K562 (cell line): ENCODE measurements around the gene GJD2. TPM values are rescaled to one million over a fixed set of nuclear protein-coding genes. Genes with fewer than 3 reads are reported as not detected.

Experiments
- ATAC-seq: fragments of 200-7000 bp; cut with Tn5 transposase; 3 replicates; pipeline ENCODE4 v1.9.1; 2020; ENCODE audit warnings: moderate library complexity
- BruUV-seq: library from RNA; stranded (reverse); fragments of 400-500 nt; replicated peaks from 2 replicates; lab custom pipeline; 2021; lab: Mats Ljungman, UMichigan
- CTCF ChIA-PET: fragments of 300-600 bp; formaldehyde crosslinking; extraction: SDS; loops from one replicate; lab custom pipeline; 2021; ENCODE audit warnings: low intra/inter-chr PET ratio; lab: Yijun Ruan, JAX
- POLR2A ChIA-PET: fragments of 300-600, 350-650 bp; sonication (Branson Sonifier 250); formaldehyde crosslinking; extraction: SDS; loops from one replicate; lab custom pipeline; 2021; ENCODE audit warnings: antibody characterized with exemption, inconsistent platforms; lab: Yijun Ruan, JAX
- DNase-seq, 4 experiments: peaks; one replicate each; pipeline versions ENCODE4 v3.0.0 to v3.0.0-alpha.2; 2011 to 2018; ENCODE audit warnings: low spot score in 3 of 4, mixed read lengths in 3 of 4; ENCODE audit errors: extremely low read depth in 1 of 4
- FAIRE-seq: peaks from 2 replicates; lab custom pipeline; 2011; peaks lifted over from hg19 to GRCh38; lab: Jason Lieb, UNC
- H2AFZ ChIP-seq: 2 replicates; pipeline ENCODE4 v1.6.0; 2011; ENCODE audit warnings: low read depth, low read length, control low read depth, inconsistent platforms
- H3K27ac ChIP-seq: fragments of 200-600 bp; 3 replicates; pipeline ENCODE4 v1.8.0; 2011; ENCODE audit warnings: low read depth, mild to moderate bottlenecking, control low read depth, inconsistent platforms, low read length, moderate library complexity, mixed read lengths; ENCODE audit errors: extremely low read depth
- H3K27me3 ChIP-seq, 2 experiments: fragments of 300-600 bp in 1 of 2; 2 replicates in 1 of 2; 3 replicates in 1 of 2; pipeline versions ENCODE4 v1.6.0 to v1.8.0; 2011; ENCODE audit warnings: inconsistent platforms in 2 of 2, low read length in 2 of 2, mild to moderate bottlenecking in 1 of 2, mixed read lengths in 1 of 2, moderate library complexity in 1 of 2; ENCODE audit not compliant: control insufficient read depth in 2 of 2, insufficient read depth in 2 of 2
- H3K36me3 ChIP-seq: fragments of 300-600 bp; 3 replicates; pipeline ENCODE4 v1.8.0; 2011; ENCODE audit warnings: mild to moderate bottlenecking, low read length, inconsistent platforms; ENCODE audit not compliant: control insufficient read depth, insufficient read depth
- H3K4me1 ChIP-seq, 2 experiments: fragments of 200-600 bp in 1 of 2; replicated peaks in 1 of 2; 2 replicates in 1 of 2; 3 replicates in 1 of 2; pipeline versions ENCODE4 v1.5.1 to v1.8.0; 2011; ENCODE audit warnings: inconsistent platforms in 2 of 2, low read length in 2 of 2, mild to moderate bottlenecking in 1 of 2, mixed read lengths in 1 of 2, moderate library complexity in 1 of 2; ENCODE audit not compliant: control insufficient read depth in 2 of 2, insufficient read depth in 2 of 2
- H3K4me2 ChIP-seq: 2 replicates; pipeline ENCODE4 v1.6.1; 2011; ENCODE audit warnings: low read length, control low read depth, inconsistent platforms, mixed read lengths; ENCODE audit not compliant: insufficient read depth
- H3K4me3 ChIP-seq: fragments of 200-600 bp; sonication (generic), shearing (Covaris generic); 2 replicates; pipeline ENCODE4 v1.5.1; 2016; ENCODE audit warnings: control low read depth, inconsistent platforms
- H3K79me2 ChIP-seq: fragments of 200-600 bp; 3 replicates; pipeline ENCODE4 v1.8.0; 2011; ENCODE audit warnings: low read length, inconsistent platforms; ENCODE audit not compliant: control insufficient read depth, insufficient read depth
- H3K9ac ChIP-seq, 2 experiments: 2 replicates each; pipeline versions ENCODE4 v1.6.0 to v1.6.1; 2011; ENCODE audit warnings: low read depth in 2 of 2, low read length in 2 of 2, control low read depth in 1 of 2, inconsistent platforms in 1 of 2, mild to moderate bottlenecking in 1 of 2, mixed read lengths in 1 of 2; ENCODE audit not compliant: insufficient read depth in 1 of 2
- H3K9me1 ChIP-seq: one replicate; pipeline ENCODE4 v1.6.0; 2011; ENCODE audit warnings: inconsistent platforms, mild to moderate bottlenecking, low read length, moderate library complexity; ENCODE audit not compliant: control insufficient read depth, insufficient read depth
- H3K9me3 ChIP-seq: replicated peaks from 2 replicates; pipeline ENCODE4 v1.5.1; 2011; ENCODE audit warnings: low read depth, low read length, inconsistent platforms; ENCODE audit not compliant: control insufficient read depth, insufficient read depth
- H4K20me1 ChIP-seq: replicated peaks from 2 replicates; pipeline ENCODE4 v1.6.1; 2011; ENCODE audit warnings: low read length, inconsistent platforms, mixed read lengths; ENCODE audit not compliant: control insufficient read depth, insufficient read depth
- C11orf30 ChIP-seq: fragments of 450-650 bp; IDR thresholded peaks from 2 replicates; pipeline ENCODE4 v1.6.1; 2016; ENCODE audit warnings: low read depth, mild to moderate bottlenecking
- FOXP4 ChIP-seq: sonication (generic); formaldehyde crosslinking; IDR thresholded peaks from 2 replicates; pipeline ENCODE4 v1.8.0; 2022; ENCODE audit warnings: mild to moderate bottlenecking, missing genetic modification reagents, borderline replicate concordance
- NEUROD1 ChIP-seq: fragments of 150-350 bp; IDR thresholded peaks from 2 replicates; pipeline ENCODE4 v1.6.1; 2014; ENCODE audit warnings: borderline replicate concordance, low read length, low read depth; ENCODE audit not compliant: partially characterized antibody
- WHSC1 ChIP-seq: IDR thresholded peaks from one replicate; pipeline ENCODE4 v1.6.1; 2012; ENCODE audit warnings: low read length, control low read depth, inconsistent platforms
- ZBTB8A ChIP-seq: fragments of 450-650 bp; IDR thresholded peaks from 2 replicates; pipeline ENCODE4 v1.6.1; 2018; ENCODE audit warnings: mild to moderate bottlenecking, moderate library complexity; ENCODE audit not compliant: partially characterized antibody
- WGBS: fragments of 100-300 bp; shearing (Covaris generic); methylation state at CpG from one replicate; pipeline ENCODE4 v1.1.6; 2016; ENCODE audit warnings: low coverage, mixed read lengths; ENCODE audit not compliant: insufficient coverage; ENCODE audit errors: missing lambda C conversion rate; 5-methylcytosine and 5-hydroxymethylcytosine counted together
- in situ Hi-C: fragments of 300-500 bp; cut with MboI; formaldehyde crosslinking; loops from 4 replicates; pipeline ENCODE4 v1.15.0; 2018; ENCODE audit warnings: inconsistent platforms, mixed read lengths
- intact Hi-C: fragments of 100-400 bp; cut with micrococcal nuclease; formaldehyde crosslinking; loops from 2 replicates; pipeline ENCODE4 v1.14.2; 2022
- polyA plus RNA-seq, 8 experiments: library from polyadenylated mRNA; depleted of rRNA in 4 of 8; stranded (reverse) in 5 of 8; unstranded in 3 of 8; fragments of >200 nt; fragmentation: Nextera tagmentation in 2 of 8; fragmentation: Illumina TruSeq in 1 of 8; extraction: Ambion mirVana in 2 of 8; extraction: Trizol in 1 of 8; gene quantifications; 2 replicates each; pipeline versions ENCODE4 v1.2.1 to v1.2.3, GENCODE V29; 2011 to 2014; ENCODE audit warnings: inconsistent platforms in 1 of 8, missing spikeins in 1 of 8
- total RNA-seq, 7 experiments: library from RNA; depleted of rRNA in 6 of 7; stranded (reverse); fragments of >200 nt in 6 of 7; fragmentation: Illumina TruSeq in 2 of 7; extraction: Trizol in 2 of 7; gene quantifications; 2 replicates each; pipeline versions ENCODE4 v1.2.1 to v1.2.3, GENCODE V29; 2011 to 2021; ENCODE audit warnings: low replicate concordance in 1 of 7
- TF ChIP-seq, protein P1 (sequence below): fragments of 200-800 bp; sonication (Bioruptor generic); IDR thresholded peaks from 2 replicates; pipeline ENCODE4 v1.6.1; 2017; ENCODE audit warnings: missing genetic modification characterization, missing compliant biosample characterization
- TF ChIP-seq, protein P2 (sequence below): fragments of 250-450 bp; sonication (Bioruptor Pico); IDR thresholded peaks from 2 replicates; pipeline ENCODE4 v1.4.0; 2020

GJD2 gene
- total and polyA plus RNA-seq, 9 of the 15 experiments (the other 6 are each of a cell fraction or from before 2014, with no cell fraction given) = not detected

DNA sequence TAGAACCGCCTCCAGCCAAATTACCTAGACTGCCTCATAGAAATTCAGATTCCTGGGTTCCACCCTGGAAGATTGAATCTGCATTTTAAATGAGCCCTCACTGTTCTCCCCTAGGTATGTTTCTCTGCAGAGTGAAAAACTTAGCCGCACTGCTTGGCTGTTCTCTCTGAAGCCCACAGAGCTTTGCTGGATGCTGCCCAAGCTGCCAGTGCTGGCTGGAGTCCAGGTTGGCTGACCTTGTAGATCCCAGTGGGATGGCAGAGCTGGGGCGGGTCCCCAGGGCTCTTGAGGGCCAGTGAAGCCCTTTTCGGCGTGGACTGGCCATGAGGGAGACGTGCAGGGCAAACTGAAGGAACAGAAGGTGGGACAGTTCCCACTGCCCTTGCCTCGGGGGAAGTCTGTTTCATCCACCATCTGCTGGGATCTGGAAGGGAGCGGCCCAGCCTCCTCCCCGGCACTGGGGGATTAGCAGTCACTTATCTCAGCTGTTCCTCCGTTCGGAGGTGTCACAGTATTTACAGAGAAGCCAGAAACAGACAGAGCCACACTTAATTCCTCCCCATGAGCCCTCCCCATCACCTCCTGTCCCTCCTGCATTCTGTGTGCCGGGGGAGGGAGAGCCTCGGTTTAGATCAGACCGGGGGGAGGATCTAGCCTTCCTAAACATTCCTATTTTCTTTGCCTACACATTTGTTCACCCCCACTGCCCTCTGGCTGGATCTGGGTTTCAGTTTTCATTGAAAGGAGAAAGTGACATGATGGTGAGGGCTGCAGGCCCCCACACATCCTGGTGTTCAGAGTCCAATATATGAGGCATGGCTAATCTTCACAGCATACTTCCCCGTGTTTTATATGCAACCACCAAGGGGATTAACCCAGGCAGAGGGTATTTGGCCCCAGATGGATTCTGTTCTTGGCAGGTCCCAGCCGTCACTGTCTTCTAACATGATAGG lies 44.6 kb upstream of the GJD2 start (continued):
- TF ChIP-seq, protein P1, sequence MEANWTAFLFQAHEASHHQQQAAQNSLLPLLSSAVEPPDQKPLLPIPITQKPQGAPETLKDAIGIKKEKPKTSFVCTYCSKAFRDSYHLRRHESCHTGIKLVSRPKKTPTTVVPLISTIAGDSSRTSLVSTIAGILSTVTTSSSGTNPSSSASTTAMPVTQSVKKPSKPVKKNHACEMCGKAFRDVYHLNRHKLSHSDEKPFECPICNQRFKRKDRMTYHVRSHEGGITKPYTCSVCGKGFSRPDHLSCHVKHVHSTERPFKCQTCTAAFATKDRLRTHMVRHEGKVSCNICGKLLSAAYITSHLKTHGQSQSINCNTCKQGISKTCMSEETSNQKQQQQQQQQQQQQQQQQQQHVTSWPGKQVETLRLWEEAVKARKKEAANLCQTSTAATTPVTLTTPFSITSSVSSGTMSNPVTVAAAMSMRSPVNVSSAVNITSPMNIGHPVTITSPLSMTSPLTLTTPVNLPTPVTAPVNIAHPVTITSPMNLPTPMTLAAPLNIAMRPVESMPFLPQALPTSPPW (CRISPR knock-in tag) = 0 out of 2 replicates have a peak, but pooled peaks have one; percentile 28

DNA sequence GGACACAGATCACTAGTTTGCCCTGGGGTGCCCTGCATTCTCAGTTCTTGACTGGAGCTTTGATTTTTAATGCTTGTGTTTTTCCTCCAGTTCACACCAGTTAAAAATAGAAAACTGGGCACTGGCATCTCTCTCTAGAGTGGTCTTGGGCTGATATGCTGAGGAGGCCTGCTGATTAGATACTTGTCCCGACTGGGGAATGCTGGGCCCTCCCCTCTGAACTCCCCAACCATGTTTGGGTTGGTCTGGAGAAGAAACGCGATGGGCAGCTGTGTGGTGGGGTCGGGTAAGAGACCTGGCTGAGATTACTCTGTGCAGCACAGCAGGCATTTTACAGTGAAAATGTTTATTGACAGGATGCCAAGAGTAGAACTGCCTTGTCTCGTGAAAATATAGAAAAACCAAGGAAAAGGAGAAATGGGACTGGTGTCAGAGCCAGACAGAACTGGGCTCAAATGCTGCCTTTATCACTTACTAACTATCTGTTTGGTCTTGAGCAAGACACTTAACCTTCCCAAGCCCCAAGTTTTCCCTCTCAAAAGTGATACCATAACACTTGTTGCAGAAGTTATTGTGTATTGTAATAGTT lies 42.1 kb upstream of the GJD2 start:
- ATAC-seq (no peak), DNase-seq (no peak)
- Histone ChIP-seq H3K27me3 (peaks cover 16 to 22% of the 10 kb centered on the region in 2 experiments; a peak in 4 of 5 replicates), H3K27ac (no peak overlapping the region), H3K79me2 (no peaks in the 10 kb centered on the region), H3K4me1 (peaks cover 11 to 21% of the 10 kb centered on the region in 2 experiments; a peak in 4 of 5 replicates), H3K9me3 (no peaks in the 10 kb centered on the region), H3K9ac (no peak overlapping the region)
- 20% methylated on average over 5 of the region's 5 CpGs for WGBS
- POLR2A ChIA-PET = interaction anchor here (0.7 to 1.0 kb wide), 2 partner anchors 8 to 17 kb away, joined by 3 to 4 read pairs; no protein-coding TSS in a partner anchor
- TF ChIP-seq, protein P2, sequence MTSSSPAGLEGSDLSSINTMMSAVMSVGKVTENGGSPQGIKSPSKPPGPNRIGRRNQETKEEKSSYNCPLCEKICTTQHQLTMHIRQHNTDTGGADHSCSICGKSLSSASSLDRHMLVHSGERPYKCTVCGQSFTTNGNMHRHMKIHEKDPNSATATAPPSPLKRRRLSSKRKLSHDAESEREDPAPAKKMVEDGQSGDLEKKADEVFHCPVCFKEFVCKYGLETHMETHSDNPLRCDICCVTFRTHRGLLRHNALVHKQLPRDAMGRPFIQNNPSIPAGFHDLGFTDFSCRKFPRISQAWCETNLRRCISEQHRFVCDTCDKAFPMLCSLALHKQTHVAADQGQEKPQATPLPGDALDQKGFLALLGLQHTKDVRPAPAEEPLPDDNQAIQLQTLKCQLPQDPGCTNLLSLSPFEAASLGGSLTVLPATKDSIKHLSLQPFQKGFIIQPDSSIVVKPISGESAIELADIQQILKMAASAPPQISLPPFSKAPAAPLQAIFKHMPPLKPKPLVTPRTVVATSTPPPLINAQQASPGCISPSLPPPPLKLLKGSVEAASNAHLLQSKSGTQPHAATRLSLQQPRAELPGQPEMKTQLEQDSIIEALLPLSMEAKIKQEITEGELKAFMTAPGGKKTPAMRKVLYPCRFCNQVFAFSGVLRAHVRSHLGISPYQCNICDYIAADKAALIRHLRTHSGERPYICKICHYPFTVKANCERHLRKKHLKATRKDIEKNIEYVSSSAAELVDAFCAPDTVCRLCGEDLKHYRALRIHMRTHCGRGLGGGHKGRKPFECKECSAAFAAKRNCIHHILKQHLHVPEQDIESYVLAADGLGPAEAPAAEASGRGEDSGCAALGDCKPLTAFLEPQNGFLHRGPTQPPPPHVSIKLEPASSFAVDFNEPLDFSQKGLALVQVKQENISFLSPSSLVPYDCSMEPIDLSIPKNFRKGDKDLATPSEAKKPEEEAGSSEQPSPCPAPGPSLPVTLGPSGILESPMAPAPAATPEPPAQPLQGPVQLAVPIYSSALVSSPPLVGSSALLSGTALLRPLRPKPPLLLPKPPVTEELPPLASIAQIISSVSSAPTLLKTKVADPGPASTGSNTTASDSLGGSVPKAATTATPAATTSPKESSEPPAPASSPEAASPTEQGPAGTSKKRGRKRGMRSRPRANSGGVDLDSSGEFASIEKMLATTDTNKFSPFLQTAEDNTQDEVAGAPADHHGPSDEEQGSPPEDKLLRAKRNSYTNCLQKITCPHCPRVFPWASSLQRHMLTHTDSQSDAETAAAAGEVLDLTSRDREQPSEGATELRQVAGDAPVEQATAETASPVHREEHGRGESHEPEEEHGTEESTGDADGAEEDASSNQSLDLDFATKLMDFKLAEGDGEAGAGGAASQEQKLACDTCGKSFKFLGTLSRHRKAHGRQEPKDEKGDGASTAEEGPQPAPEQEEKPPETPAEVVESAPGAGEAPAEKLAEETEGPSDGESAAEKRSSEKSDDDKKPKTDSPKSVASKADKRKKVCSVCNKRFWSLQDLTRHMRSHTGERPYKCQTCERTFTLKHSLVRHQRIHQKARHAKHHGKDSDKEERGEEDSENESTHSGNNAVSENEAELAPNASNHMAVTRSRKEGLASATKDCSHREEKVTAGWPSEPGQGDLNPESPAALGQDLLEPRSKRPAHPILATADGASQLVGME (CRISPR knock-in tag) = no peak
- no peak for TF ChIP-seq ZBTB8A
- no peak for TF ChIP-seq NEUROD1
- no peak for TF ChIP-seq FOXP4 (CRISPR knock-in tag)
- TF ChIP-seq C11orf30 = no peak
- TF ChIP-seq WHSC1 = no peak
- TF ChIP-seq, all 486 proteins: peak for 0
- H3K4me3 ChIP-seq = no peak overlapping the region
- no peaks in the 10 kb centered on the region for H3K9me1 ChIP-seq
- in situ Hi-C loops = no loop called here
- no peaks in the 10 kb centered on the region for H4K20me1 ChIP-seq
- no peak overlapping the region for H2AFZ ChIP-seq
- intact Hi-C loops = no loop called here
- CTCF ChIA-PET = interaction anchor here (0.6 kb wide), 1 partner anchor 1002 kb away, joined by 4 read pairs; no protein-coding TSS in a partner anchor
- H3K36me3 ChIP-seq = no peaks in the 10 kb centered on the region
- BruUV-seq = no TSS peak
- FAIRE-seq = no peak
- H3K4me2 ChIP-seq = no peak overlapping the region
